Tibial nerve (tissue), 4 donors: ENCODE data around the gene ANGPTL1. TPM values are rescaled to one million over a fixed set of nuclear protein-coding genes. Genes with fewer than 3 reads are reported as not detected.

Source experiments
- DNase-seq, 2 donors: peaks; one replicate each; pipeline ENCODE4 v3.0.0-alpha.2; 2019; ENCODE audit warnings: low spot score in 2 of 2
- H3K27ac ChIP-seq, 4 donors: fragments of 200-600 bp; sonication (generic) in 3 of 4; one replicate each; pipeline ENCODE4 v1.5.1; 2017 to 2019; ENCODE audit warnings: mild to moderate bottlenecking in 1 of 4
- H3K27me3 ChIP-seq, 2 donors: fragments of 200-600 bp; sonication (generic) in 1 of 2; one replicate each; pipeline versions ENCODE4 v1.5.1 to v1.6.0; 2017 to 2019
- H3K36me3 ChIP-seq, 3 donors: fragments of 200-600 bp; sonication (generic); one replicate each; pipeline ENCODE4 v1.5.1; 2018 to 2019
- H3K4me1 ChIP-seq, 4 donors: fragments of 200-600 bp; sonication (generic) in 3 of 4; one replicate each; pipeline ENCODE4 v1.5.1; 2017 to 2019
- H3K4me3 ChIP-seq, 4 donors: fragments of 200-600 bp; sonication (generic) in 3 of 4; one replicate each; pipeline ENCODE4 v1.5.1; 2017 to 2019; ENCODE audit warnings: mild to moderate bottlenecking in 1 of 4, moderate library complexity in 1 of 4
- H3K9me3 ChIP-seq, 4 donors: fragments of 200-600 bp; sonication (generic) in 3 of 4; one replicate each; pipeline ENCODE4 v1.5.1; 2017 to 2019
- CTCF ChIP-seq, 5 experiments: fragments of 200-600 bp in 3 of 5; fragments of 450-650 bp in 2 of 5; sonication (generic) in 3 of 5; IDR thresholded peaks; one replicate each; pipeline ENCODE4 v1.5.1; 2016 to 2019; ENCODE audit warnings: antibody characterized with exemption in 5 of 5, mild to moderate bottlenecking in 3 of 5, moderate library complexity in 2 of 5
- EP300 ChIP-seq, 2 donors: sonication (generic); formaldehyde crosslinking; IDR thresholded peaks; one replicate each; pipeline ENCODE4 v1.6.1; 2017; ENCODE audit warnings: antibody characterized with exemption in 2 of 2, mild to moderate bottlenecking in 1 of 2
- POLR2A ChIP-seq, 2 donors: fragments of 450-650 bp; IDR thresholded peaks; one replicate each; pipeline ENCODE4 v1.6.1; 2017; ENCODE audit warnings: antibody characterized with exemption in 2 of 2, mild to moderate bottlenecking in 2 of 2, moderate library complexity in 2 of 2
- WGBS, 2 donors: methylation state at CpG; one replicate each; pipeline ENCODE4 v1.1.5; 2018; 5-methylcytosine and 5-hydroxymethylcytosine counted together
- total RNA-seq, 4 donors: library from RNA; depleted of rRNA; stranded (reverse); fragments of >200 nt; gene quantifications; one replicate each; pipeline ENCODE4 v1.1.0, GENCODE V29; 2016

Gene ANGPTL1
- total RNA-seq, 4 donors from 2014 or later, result 25.2 to 40.8 (median 30.5) TPM

- TF ChIP-seq CTCF (IDR thresholded peaks at IDR 0.05) (no peak), POLR2A (IDR thresholded peaks at IDR 0.05) (no peak), EP300 (IDR thresholded peaks at IDR 0.05) (no peak)
- H3K36me3 ChIP-seq, result peaks cover 0 to 15% (median 6%) of the 10 kb centered on the region in 3 donors
- H3K27ac ChIP-seq, result no peak overlapping the region
- 92 to 97% methylated on average over 2 of the region's 2 CpGs for WGBS, 2 donors
- no peak for DNase-seq
- no peaks in the 10 kb centered on the region for H3K27me3 ChIP-seq
- H3K9me3 ChIP-seq, result no peaks in the 10 kb centered on the region
- peaks cover 0 to 4% (median 0%) of the 10 kb centered on the region in 4 donors for H3K4me1 ChIP-seq
- no peak overlapping the region for H3K4me3 ChIP-seq
Measured at GRCh38 chr1:178912597-178912996, 41.7 kb upstream of the ANGPTL1 start.

- no peak for TF ChIP-seq POLR2A (IDR thresholded peaks at IDR 0.05)
- TF ChIP-seq EP300 (IDR thresholded peaks at IDR 0.05), result no peak
- no peak for TF ChIP-seq CTCF (IDR thresholded peaks at IDR 0.05)
- no peak overlapping the region for H3K4me3 ChIP-seq
- no peak for DNase-seq
- no peaks in the 10 kb centered on the region for H3K4me1 ChIP-seq
- H3K27ac ChIP-seq, result no peak overlapping the region
- H3K9me3 ChIP-seq, result no peaks in the 10 kb centered on the region
- peaks cover 0 to 21% (median 0%) of the 10 kb centered on the region in 3 donors for H3K36me3 ChIP-seq
- 83 to 95% methylated on average over 1 of the region's 1 CpG for WGBS, 2 donors
- H3K27me3 ChIP-seq, result no peaks in the 10 kb centered on the region
Measured at GRCh38 chr1:178910023-178910422, 39.1 kb upstream of the ANGPTL1 start.

- Histone ChIP-seq H3K4me1 (no peaks in the 10 kb centered on the region), H3K9me3 (no peaks in the 10 kb centered on the region), H3K36me3 (peaks cover 0 to 32% (median 0%) of the 10 kb centered on the region in 3 donors), H3K27me3 (no peaks in the 10 kb centered on the region), H3K4me3 (no peak overlapping the region), H3K27ac (no peak overlapping the region)
- no peak for TF ChIP-seq POLR2A (IDR thresholded peaks at IDR 0.05)
- no peak for TF ChIP-seq EP300 (IDR thresholded peaks at IDR 0.05)
- TF ChIP-seq CTCF (IDR thresholded peaks at IDR 0.05), result no peak
- WGBS, 2 donors, result 82 to 86% methylated on average over 1 of the region's 1 CpG
- DNase-seq, result no peak
Measured at GRCh38 chr1:178908358-178908757, 37.5 kb upstream of the ANGPTL1 start.

- DNase-seq, result no peak
- no peak for TF ChIP-seq POLR2A (IDR thresholded peaks at IDR 0.05)
- no peak for TF ChIP-seq EP300 (IDR thresholded peaks at IDR 0.05)
- no peak for TF ChIP-seq CTCF (IDR thresholded peaks at IDR 0.05)
- Histone ChIP-seq H3K27me3 (no peaks in the 10 kb centered on the region), H3K36me3 (peaks cover 0 to 30% (median 0%) of the 10 kb centered on the region in 3 donors), H3K4me3 (no peak overlapping the region), H3K4me1 (no peaks in the 10 kb centered on the region), H3K9me3 (no peaks in the 10 kb centered on the region), H3K27ac (no peak overlapping the region)
- 100% methylated on average over 1 of the region's 1 CpG for WGBS, 2 donors
Measured at GRCh38 chr1:178901482-178902125, 30.7 kb upstream of the ANGPTL1 start.

GRCh38 chr1:178899402-178899801 lies 28.5 kb upstream of the ANGPTL1 start:
- DNase-seq, result no peak
- H3K27me3 ChIP-seq, result no peaks in the 10 kb centered on the region
- peaks cover 0 to 23% (median 0%) of the 10 kb centered on the region in 3 donors for H3K36me3 ChIP-seq
- H3K4me3 ChIP-seq, result no peak overlapping the region
- TF ChIP-seq CTCF (IDR thresholded peaks at IDR 0.05) (no peak), POLR2A (IDR thresholded peaks at IDR 0.05) (no peak), EP300 (IDR thresholded peaks at IDR 0.05) (no peak)
- H3K27ac ChIP-seq, result no peak overlapping the region
- 89 to 96% methylated on average over 2 of the region's 2 CpGs for WGBS, 2 donors
- no peaks in the 10 kb centered on the region for H3K9me3 ChIP-seq
- no peaks in the 10 kb centered on the region for H3K4me1 ChIP-seq
